Activated CD4-positive, alpha-beta T cell treated with anti-CD3 and anti-CD28 coated beads for 36 hours (primary cell): ENCODE data around the gene NDUFS2. TPM values are rescaled to one million over a fixed set of nuclear protein-coding genes. Genes with fewer than 3 reads are reported as not detected.
"Not testable (repeated sequence)": the region's sequence is repeated elsewhere in the genome, so short reads cannot be mapped to it uniquely, and the experiment has no call there.

ENCODE experiments used
- ATAC-seq: fragments of 200-7000 bp; cut with Tn5 transposase; one replicate; pipeline ENCODE4 v1.10.0; 2021; ENCODE audit warnings: mild to moderate bottlenecking, moderate library complexity
- CTCF ChIA-PET: fragments of 350-600 bp; sonication (Branson Sonifier 250); formaldehyde crosslinking; loops from one replicate; lab custom pipeline; 2021; ENCODE audit warnings: antibody characterized with exemption; lab: Charles Lee
- POLR2A ChIA-PET: fragments of 350-600 bp; sonication (Branson Sonifier 250); formaldehyde crosslinking; loops from one replicate; lab custom pipeline; 2021; ENCODE audit warnings: antibody characterized with exemption, inconsistent platforms; lab: Charles Lee
- DNase-seq: peaks from one replicate; pipeline ENCODE4 v3.0.0-alpha.2; 2020
- H3K27ac Mint-ChIP-seq: one replicate; pipeline ENCODE4 v1.8.0; 2021; ENCODE audit warnings: mixed read lengths
- H3K27me3 Mint-ChIP-seq: one replicate; pipeline ENCODE4 v1.8.0; 2021; ENCODE audit warnings: mixed read lengths
- H3K36me3 Mint-ChIP-seq: one replicate; pipeline ENCODE4 v1.8.0; 2021; ENCODE audit warnings: low read depth, mixed read lengths
- H3K4me1 Mint-ChIP-seq: one replicate; pipeline ENCODE4 v1.8.0; 2021; ENCODE audit warnings: mixed read lengths
- H3K4me3 Mint-ChIP-seq: one replicate; pipeline ENCODE4 v1.8.0; 2021; ENCODE audit warnings: mild to moderate bottlenecking, moderate library complexity, mixed read lengths
- H3K9me3 Mint-ChIP-seq: one replicate; pipeline ENCODE4 v1.8.0; 2021; ENCODE audit warnings: low read depth, mixed read lengths
- intact Hi-C, 2 experiments: fragments of 100-400 bp; cut with DNase I in 1 of 2; cut with micrococcal nuclease in 1 of 2; formaldehyde crosslinking; loops; one replicate each; pipeline versions ENCODE4 v1.14.2 to v1.15.1; 2022 to 2024; cut with DNase I, micrococcal nuclease
- total RNA-seq, 2 experiments: library from RNA; stranded (reverse); gene quantifications; one replicate each; pipeline ENCODE4 v1.2.3, GENCODE V29; 2021

The NDUFS2 gene
- total RNA-seq, 2 experiments from 2014 or later: 71.8 to 92.0 TPM

DNA sequence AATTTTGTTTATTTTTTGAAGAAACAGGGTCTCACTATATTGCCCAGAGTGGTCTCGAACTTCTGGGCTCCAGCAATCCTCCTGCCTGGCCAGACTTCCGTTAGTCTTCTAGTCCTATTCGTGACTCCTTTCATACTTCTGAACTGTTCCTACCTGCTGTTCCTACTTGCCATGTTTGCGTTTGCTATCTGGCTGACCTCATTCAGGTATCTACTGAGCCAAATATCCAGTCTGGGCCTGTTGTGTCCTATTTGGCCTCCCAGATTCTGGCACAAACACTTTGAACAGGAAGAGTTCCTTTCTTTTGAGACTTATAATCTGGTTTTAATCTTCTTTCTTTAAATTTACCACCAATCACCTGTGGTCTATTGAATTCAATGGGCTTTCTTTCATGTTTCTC is 42.7 kb downstream of the NDUFS2 start:
- H3K27ac Mint-ChIP-seq: no peak overlapping the region
- POLR2A ChIA-PET: no interaction called here
- H3K9me3 Mint-ChIP-seq: peaks cover under 1% of the 10 kb centered on the region
- no peak overlapping the region for H3K4me3 Mint-ChIP-seq
- intact Hi-C loops: no loop called here
- H3K4me1 Mint-ChIP-seq: no peaks in the 10 kb centered on the region
- peaks cover 9% of the 10 kb centered on the region for H3K27me3 Mint-ChIP-seq
- CTCF ChIA-PET: no interaction called here
- no peak for ATAC-seq
- H3K36me3 Mint-ChIP-seq: no peaks in the 10 kb centered on the region
- no peak for DNase-seq

DNA sequence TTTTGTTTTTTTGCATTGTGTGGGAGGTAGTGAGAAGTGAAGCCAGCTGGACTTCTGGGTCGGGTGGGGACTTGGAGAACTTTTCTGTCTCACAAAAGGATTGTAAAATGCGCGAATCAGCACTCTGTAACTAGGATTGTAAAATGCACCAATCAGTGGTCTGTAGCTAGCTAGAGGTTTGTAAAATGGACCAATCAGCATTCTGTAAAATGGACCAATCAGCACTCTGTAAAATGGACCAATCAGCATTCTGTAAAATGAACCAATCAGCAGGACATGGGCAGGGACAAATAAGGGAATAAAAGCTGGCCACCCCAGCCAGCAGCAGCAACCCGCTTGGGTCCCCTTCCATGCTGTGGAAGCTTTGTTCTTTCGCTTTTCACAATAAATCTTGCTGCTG is 47.9 kb downstream of the NDUFS2 start:
- DNase-seq, H3K27ac Mint-ChIP-seq, intact Hi-C loops, H3K4me3 Mint-ChIP-seq, H3K36me3 Mint-ChIP-seq, H3K9me3 Mint-ChIP-seq, POLR2A ChIA-PET, H3K27me3 Mint-ChIP-seq, ATAC-seq, H3K4me1 Mint-ChIP-seq: not testable (repeated sequence)
- CTCF ChIA-PET: interaction anchor here (0.8 to 1.8 kb wide), 6 partner anchors 8 to 132 kb away, joined by 3 to 8 read pairs (median 3); partner anchors contain the start of gene PCP4L1

DNA sequence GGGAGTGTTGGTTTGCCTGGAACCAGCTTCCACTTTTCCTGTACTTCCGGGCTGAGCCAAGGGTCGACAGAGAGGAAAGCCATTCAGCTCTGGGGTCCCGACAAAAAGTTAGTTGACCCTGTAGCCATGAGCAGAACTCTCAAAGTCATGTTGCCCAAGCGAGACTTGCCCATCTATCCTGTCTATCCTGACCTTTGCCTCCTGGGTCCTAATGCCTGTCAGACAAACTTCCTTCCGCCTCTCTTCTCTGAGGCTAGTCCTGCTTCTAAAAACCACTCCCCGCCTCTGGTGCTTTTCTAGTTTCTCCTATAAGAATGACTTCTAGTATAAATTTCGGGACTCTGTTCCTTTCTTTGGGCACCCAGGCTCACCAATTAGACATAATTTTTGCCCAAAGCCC is 48.7 kb downstream of the NDUFS2 start:
- no peak for DNase-seq
- no peak overlapping the region for H3K27ac Mint-ChIP-seq
- H3K4me3 Mint-ChIP-seq: no peak overlapping the region
- ChIA-PET POLR2A (no interaction called here), CTCF (interaction anchor here (0.7 to 1.8 kb wide), 4 partner anchors 21 to 132 kb away, joined by 3 to 8 read pairs (median 3); no protein-coding TSS in a partner anchor)
- no peak for ATAC-seq
- no peaks in the 10 kb centered on the region for H3K36me3 Mint-ChIP-seq
- peaks cover 4% of the 10 kb centered on the region for H3K9me3 Mint-ChIP-seq
- no peaks in the 10 kb centered on the region for H3K4me1 Mint-ChIP-seq
- H3K27me3 Mint-ChIP-seq: peaks cover 6% of the 10 kb centered on the region
- intact Hi-C loops: no loop called here

DNA sequence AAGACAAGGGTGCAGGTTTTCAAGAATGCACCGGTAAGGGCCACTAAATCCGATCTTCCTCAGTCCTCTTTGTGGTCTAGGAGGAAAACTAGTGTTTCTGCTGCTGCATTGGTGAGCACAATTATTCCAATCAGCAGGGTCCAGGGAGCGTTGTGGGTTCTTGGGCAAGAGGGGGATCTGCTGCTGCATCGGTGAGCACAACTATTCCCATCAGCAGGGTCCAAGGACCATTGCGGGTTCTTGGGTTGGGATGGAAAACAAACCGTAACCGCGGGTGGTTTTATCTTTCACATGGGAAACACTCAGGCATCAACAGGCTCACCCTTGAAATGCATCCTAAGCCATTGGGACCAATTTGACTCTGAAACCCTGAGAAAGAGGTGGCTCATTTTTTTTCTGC is 49.4 kb downstream of the NDUFS2 start:
- no peaks in the 10 kb centered on the region for H3K36me3 Mint-ChIP-seq
- intact Hi-C loops: no loop called here
- H3K4me1 Mint-ChIP-seq: no peaks in the 10 kb centered on the region
- ChIA-PET POLR2A (no interaction called here), CTCF (interaction anchor here (0.7 to 0.9 kb wide), 2 partner anchors 131 to 171 kb away, joined by 3 read pairs; no protein-coding TSS in a partner anchor)
- peaks cover 6% of the 10 kb centered on the region for H3K9me3 Mint-ChIP-seq
- DNase-seq (no peak), ATAC-seq (no peak)
- no peak overlapping the region for H3K4me3 Mint-ChIP-seq
- no peak overlapping the region for H3K27ac Mint-ChIP-seq
- H3K27me3 Mint-ChIP-seq: peaks cover 9% of the 10 kb centered on the region

DNA sequence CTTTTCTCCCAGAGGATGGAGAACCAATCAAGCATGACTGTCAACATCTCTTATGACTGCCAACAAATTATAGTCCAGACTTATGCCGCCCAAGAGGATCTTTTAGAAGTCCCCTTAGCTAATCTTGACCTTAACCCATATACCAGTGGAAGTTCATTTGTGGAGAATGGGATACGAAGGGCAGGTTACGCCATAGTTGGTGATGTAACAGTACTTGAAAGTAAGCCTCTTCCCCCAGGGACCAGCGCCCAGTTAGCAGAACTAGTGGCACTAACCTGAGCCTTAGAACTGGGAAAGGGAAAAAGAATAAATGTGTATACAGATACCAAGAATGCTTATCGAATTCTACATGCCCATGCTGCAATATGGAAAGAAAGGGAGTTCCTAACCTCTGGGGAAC is 53.1 kb downstream of the NDUFS2 start:
- POLR2A ChIA-PET, H3K4me3 Mint-ChIP-seq, DNase-seq, H3K4me1 Mint-ChIP-seq, H3K27ac Mint-ChIP-seq, ATAC-seq: not testable (repeated sequence)
- intact Hi-C loops: loop anchor here in 1 of 2 experiments (2.0 kb wide), 1 partner anchor 13 kb away; no protein-coding TSS in a partner anchor
- Mint-ChIP-seq H3K9me3 (peaks cover 19% of the 10 kb centered on the region), H3K27me3 (peaks cover 38% of the 10 kb centered on the region), H3K36me3 (peaks cover 14% of the 10 kb centered on the region)
- CTCF ChIA-PET: interaction anchor here (0.6 kb wide), 1 partner anchor 16 kb away, joined by 4 read pairs; no protein-coding TSS in a partner anchor

DNA sequence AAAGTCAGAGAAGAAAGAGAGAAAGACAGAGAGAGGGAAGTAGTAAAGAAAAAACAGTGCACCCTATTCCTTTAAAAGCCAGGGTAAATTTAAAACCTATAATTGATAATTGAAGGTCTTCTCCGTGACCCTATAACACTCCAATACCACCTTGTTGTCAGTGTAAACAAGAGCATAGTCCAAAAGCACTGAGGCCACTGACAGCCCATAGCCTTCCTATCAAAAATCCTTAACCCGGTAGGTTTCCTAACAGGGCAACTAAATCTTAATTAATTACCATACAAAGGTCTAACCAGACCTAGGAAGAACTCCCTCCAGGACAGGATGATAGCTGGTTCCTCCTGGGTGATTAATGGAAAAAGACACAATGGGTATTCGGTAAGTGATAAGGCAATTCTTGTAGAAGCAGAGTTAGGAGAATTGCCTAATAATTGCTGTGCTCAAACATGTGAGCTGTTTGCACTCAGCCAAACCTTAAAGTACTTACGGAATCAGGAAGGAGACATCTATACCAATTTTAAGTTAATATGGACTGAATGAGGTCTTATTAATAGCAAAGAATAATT is 53.9 kb downstream of the NDUFS2 start:
- H3K4me1 Mint-ChIP-seq, H3K27ac Mint-ChIP-seq, CTCF ChIA-PET, DNase-seq, H3K4me3 Mint-ChIP-seq, ATAC-seq, POLR2A ChIA-PET: not testable (repeated sequence)
- peaks cover 42% of the 10 kb centered on the region for H3K27me3 Mint-ChIP-seq
- peaks cover 19% of the 10 kb centered on the region for H3K9me3 Mint-ChIP-seq
- intact Hi-C loops: loop anchor here in 1 of 2 experiments (2.0 kb wide), 1 partner anchor 13 kb away; no protein-coding TSS in a partner anchor
- H3K36me3 Mint-ChIP-seq: peaks cover 14% of the 10 kb centered on the region

DNA sequence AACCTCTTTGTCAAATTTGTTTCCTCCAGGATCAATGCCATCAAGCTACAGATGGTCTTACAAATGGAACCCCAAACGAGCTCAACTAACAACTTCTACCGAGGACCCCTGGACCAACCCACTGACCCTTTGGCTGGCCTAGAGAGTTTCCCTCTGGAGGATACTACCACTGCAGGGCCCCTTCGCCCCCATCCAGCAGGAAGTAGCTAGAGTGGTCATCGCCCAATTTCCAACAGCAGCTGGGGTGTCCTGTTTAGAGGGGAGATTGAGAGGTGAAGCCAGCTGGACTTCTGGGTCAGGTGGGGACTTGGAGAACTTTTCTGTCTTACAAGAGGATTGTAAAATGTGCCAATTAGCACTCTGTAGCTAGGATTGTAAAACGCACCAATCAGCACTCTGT is 54.9 kb downstream of the NDUFS2 start:
- H3K27ac Mint-ChIP-seq, H3K4me3 Mint-ChIP-seq, H3K4me1 Mint-ChIP-seq, intact Hi-C loops, ATAC-seq: not testable (repeated sequence)
- Mint-ChIP-seq H3K9me3 (peaks cover 19% of the 10 kb centered on the region), H3K27me3 (peaks cover 52% of the 10 kb centered on the region), H3K36me3 (peaks cover 14% of the 10 kb centered on the region)
- POLR2A ChIA-PET: interaction anchor here (0.6 kb wide), 1 partner anchor 128 kb away, joined by 6 read pairs; no protein-coding TSS in a partner anchor
- CTCF ChIA-PET: interaction anchor here (0.7 to 1.3 kb wide), 2 partner anchors 9 to 31 kb away, joined by 4 to 6 read pairs; partner anchors contain the start of gene TOMM40L
- peak; percentile 35 for DNase-seq

DNA sequence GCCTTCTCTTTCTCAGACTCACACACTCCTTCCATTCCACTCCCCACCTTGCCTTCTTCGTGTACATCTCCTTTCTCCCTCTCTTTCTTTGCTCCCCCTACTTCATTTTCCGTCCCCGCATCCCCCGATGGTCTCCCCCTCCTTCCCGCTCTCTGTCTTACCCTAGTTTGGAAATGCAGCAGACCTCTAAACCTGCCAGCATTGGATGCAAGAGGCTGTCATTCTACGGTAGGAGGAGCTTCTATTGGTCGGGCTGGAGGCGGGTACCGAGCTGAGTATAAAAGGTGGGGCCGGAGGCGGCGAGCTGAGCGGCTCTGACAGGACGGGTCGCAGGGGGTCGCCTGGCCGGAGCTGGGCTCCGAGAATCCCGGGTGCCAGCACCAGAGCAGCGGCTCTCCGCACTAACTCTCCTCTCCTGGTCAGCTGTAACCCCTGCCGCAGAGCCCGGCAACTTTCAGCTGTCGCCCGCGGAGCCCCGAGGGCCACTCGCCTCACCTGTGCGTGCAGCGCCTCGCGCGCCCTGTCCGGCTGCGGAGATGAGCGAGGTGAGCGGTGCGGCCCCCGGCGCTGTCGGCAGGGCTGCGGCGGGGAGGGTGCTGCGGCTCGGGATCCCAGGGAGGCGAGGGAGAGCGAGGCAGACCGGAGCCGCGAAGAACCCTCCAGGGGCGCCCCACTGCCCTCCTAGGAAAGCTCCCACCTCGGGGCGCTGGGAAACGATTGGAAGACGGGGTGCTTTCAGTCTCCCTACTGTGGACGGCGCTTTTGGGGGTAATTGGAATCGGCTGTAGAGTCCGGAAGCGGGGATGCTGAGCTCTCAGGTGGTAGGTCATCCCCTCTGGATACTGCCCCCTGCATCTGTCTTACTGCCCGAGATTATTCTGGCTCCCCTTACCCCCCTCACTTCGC is 56.5 kb downstream of the NDUFS2 start, which contains the start of gene PCP4L1:
TSS of gene PCP4L1 (plus strand) at position 307 of the 906 bp plus-strand sequence. CDS start at position 537, 230 bp downstream.
- Mint-ChIP-seq H3K27ac (no peak within 1 kb of the TSS), H3K27me3 (peaks cover 56% of the 10 kb centered on the region), H3K36me3 (peaks cover 14% of the 10 kb centered on the region), H3K9me3 (peaks cover 19% of the 10 kb centered on the region), H3K4me3 (peak within 1 kb of the TSS; percentile 56), H3K4me1 (peaks cover 8% of the 10 kb centered on the region)
- ATAC-seq: peak; percentile 96
- intact Hi-C loops: no loop called here
- POLR2A ChIA-PET: no interaction called here
- CTCF ChIA-PET: interaction anchor here (0.6 to 1.3 kb wide), 6 partner anchors 9 to 43 kb away, joined by 3 to 9 read pairs (median 4); no protein-coding TSS in a partner anchor
- peak; percentile 70 for DNase-seq

DNA sequence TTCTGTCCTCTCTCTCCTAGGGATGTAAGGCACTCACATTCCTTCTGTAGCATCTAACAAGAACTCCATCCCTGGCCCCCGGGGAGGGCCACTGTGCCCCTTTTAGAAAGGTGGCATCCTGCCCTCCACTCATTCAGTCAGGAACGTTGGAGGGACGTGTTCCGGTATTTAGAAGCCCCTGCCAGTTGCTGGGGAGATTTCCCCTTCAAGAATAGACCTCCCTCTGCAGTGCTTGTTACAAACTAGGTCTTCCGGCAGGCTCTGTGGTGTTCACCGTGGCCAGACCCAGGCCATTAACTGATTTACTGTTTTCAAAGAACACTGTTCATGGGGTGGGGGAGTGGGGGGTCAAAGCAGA is 57.2 kb downstream of the NDUFS2 start:
- POLR2A ChIA-PET: no interaction called here
- peaks cover 14% of the 10 kb centered on the region for H3K36me3 Mint-ChIP-seq
- CTCF ChIA-PET: interaction anchor here (0.6 to 1.7 kb wide), 3 partner anchors 31 to 122 kb away, joined by 3 to 4 read pairs (median 3); no protein-coding TSS in a partner anchor
- H3K4me1 Mint-ChIP-seq: peaks cover 8% of the 10 kb centered on the region
- H3K4me3 Mint-ChIP-seq: peak overlapping the region; percentile 56
- no peak overlapping the region for H3K27ac Mint-ChIP-seq
- intact Hi-C loops: no loop called here
- ATAC-seq (no peak), DNase-seq (no peak)
- H3K27me3 Mint-ChIP-seq: peaks cover 56% of the 10 kb centered on the region
- H3K9me3 Mint-ChIP-seq: peaks cover 19% of the 10 kb centered on the region

DNA sequence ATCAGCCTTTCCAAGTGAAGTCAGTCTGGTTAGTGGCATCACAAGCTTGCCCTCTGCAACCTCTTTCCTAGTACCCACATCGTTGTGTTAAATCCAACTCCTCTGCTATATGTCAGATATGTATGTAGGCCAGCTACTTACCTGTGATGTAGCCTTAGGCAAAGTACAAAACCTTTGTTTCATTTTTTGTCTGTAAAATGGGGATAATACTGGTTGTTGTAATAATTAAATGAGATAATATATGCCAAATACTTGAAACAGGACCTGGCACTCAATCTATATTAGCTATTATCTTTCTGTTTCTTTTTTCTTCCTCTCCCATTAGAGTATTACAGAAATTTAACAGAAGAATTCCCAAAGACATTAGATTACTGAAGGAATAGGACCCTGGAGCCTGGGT is 57.6 kb downstream of the NDUFS2 start:
- H3K36me3 Mint-ChIP-seq: peaks cover 14% of the 10 kb centered on the region
- POLR2A ChIA-PET: no interaction called here
- H3K9me3 Mint-ChIP-seq: peaks cover 19% of the 10 kb centered on the region
- no peak overlapping the region for H3K27ac Mint-ChIP-seq
- intact Hi-C loops: no loop called here
- ATAC-seq (no peak), DNase-seq (no peak)
- peaks cover 56% of the 10 kb centered on the region for H3K27me3 Mint-ChIP-seq
- no peak overlapping the region for H3K4me3 Mint-ChIP-seq
- peaks cover 8% of the 10 kb centered on the region for H3K4me1 Mint-ChIP-seq
- CTCF ChIA-PET: interaction anchor here (0.6 to 1.7 kb wide), 5 partner anchors 30 to 122 kb away, joined by 3 to 4 read pairs (median 3); no protein-coding TSS in a partner anchor
